GM23248 (cell line): ENCODE data around the gene ATG5. TPM values are rescaled to one million over a fixed set of nuclear protein-coding genes. Genes with fewer than 3 reads are reported as not detected.

ENCODE experiments used
- DNase-seq: peaks from one replicate; pipeline ENCODE4 v3.0.0-alpha.2; 2015
- H2AFZ ChIP-seq: fragments of 200-600 bp; sonication (generic); 2 replicates; pipeline ENCODE4 v1.6.1; 2016; ENCODE audit warnings: antibody characterized with exemption
- H3F3A ChIP-seq: fragments of 200-600 bp; sonication (generic); 2 replicates; pipeline ENCODE4 v1.6.1; 2016; ENCODE audit warnings: mild to moderate bottlenecking, antibody characterized with exemption, mixed run types; ENCODE audit not compliant: insufficient read depth
- H3K27ac ChIP-seq: fragments of 200-600 bp; sonication (generic); 2 replicates; pipeline ENCODE4 v1.5.1; 2016; ENCODE audit warnings: mild to moderate bottlenecking
- H3K27me3 ChIP-seq: fragments of 200-600 bp; sonication (generic); replicated peaks from 2 replicates; pipeline ENCODE4 v1.6.1; 2016; ENCODE audit warnings: mild to moderate bottlenecking; ENCODE audit not compliant: insufficient read depth
- H3K36me3 ChIP-seq: fragments of 200-600 bp; sonication (generic); 2 replicates; pipeline ENCODE4 v1.6.1; 2016; ENCODE audit warnings: low read depth, mild to moderate bottlenecking
- H3K4me1 ChIP-seq: fragments of 200-600 bp; sonication (generic); 2 replicates; pipeline ENCODE4 v1.6.1; 2016; ENCODE audit warnings: mild to moderate bottlenecking; ENCODE audit not compliant: insufficient read depth
- H3K4me2 ChIP-seq: fragments of 200-600 bp; sonication (generic); one replicate; pipeline ENCODE4 v1.6.1; 2016; ENCODE audit warnings: mild to moderate bottlenecking; ENCODE audit not compliant: unreplicated experiment
- H3K4me3 ChIP-seq: fragments of 200-600 bp; sonication (generic); 2 replicates; pipeline ENCODE4 v1.5.1; 2016; ENCODE audit warnings: mild to moderate bottlenecking
- H3K79me2 ChIP-seq: fragments of 200-600 bp; sonication (generic); 2 replicates; pipeline ENCODE4 v1.6.1; 2016; ENCODE audit warnings: mild to moderate bottlenecking; ENCODE audit not compliant: insufficient read depth
- H3K9ac ChIP-seq: fragments of 200-600 bp; sonication (generic); 2 replicates; pipeline ENCODE4 v1.6.1; 2016; ENCODE audit warnings: mild to moderate bottlenecking
- H3K9me2 ChIP-seq: fragments of 200-600 bp; sonication (generic); 2 replicates; pipeline ENCODE4 v1.6.1; 2016; ENCODE audit warnings: mixed run types, mild to moderate bottlenecking, moderate library complexity; ENCODE audit not compliant: insufficient read depth
- H3K9me3 ChIP-seq: fragments of 200-600 bp; sonication (generic); one replicate; pipeline ENCODE4 v1.6.1; 2017; ENCODE audit warnings: low read depth
- H4K20me1 ChIP-seq: fragments of 200-600 bp; sonication (generic); 2 replicates; pipeline ENCODE4 v1.6.0; 2016; ENCODE audit not compliant: insufficient read depth
- EZH2 ChIP-seq: fragments of 200-600 bp; sonication (generic); IDR thresholded peaks from 2 replicates; pipeline ENCODE4 v1.6.1; 2018; ENCODE audit warnings: antibody characterized with exemption, mild to moderate bottlenecking; ENCODE audit not compliant: insufficient read depth, poor library complexity, severe bottlenecking
- EZH2phosphoT487 ChIP-seq: fragments of 200-600 bp; sonication (generic); IDR thresholded peaks from 2 replicates; pipeline ENCODE4 v1.6.1; 2018; ENCODE audit warnings: antibody characterized with exemption, moderate library complexity, mild to moderate bottlenecking, low read depth; ENCODE audit not compliant: insufficient read depth
- WGBS, 2 experiments: methylation state at CpG; one replicate each; pipeline ENCODE4 v1.1.6; 2015 to 2017; ENCODE audit warnings: low lambda C conversion rate in 2 of 2, low coverage in 1 of 2; ENCODE audit errors: missing lambda C conversion rate in 2 of 2; 5-methylcytosine and 5-hydroxymethylcytosine counted together
- in situ Hi-C: fragments of 300-500 bp; cut with MboI; formaldehyde crosslinking; loops from 2 replicates; pipeline ENCODE4 v1.15.0; 2020
- polyA plus RNA-seq: library from polyadenylated mRNA; unstranded; fragments of >200 nt; fragmentation: Nextera tagmentation; extraction: Ambion mirVana; gene quantifications from 2 replicates; pipeline ENCODE4 v1.2.1, GENCODE V29; 2016
- total RNA-seq: library from RNA; depleted of rRNA; stranded (reverse); fragments of >200 nt; shearing (Covaris generic); gene quantifications from 2 replicates; pipeline ENCODE4 v1.2.3, GENCODE V29; 2014

Gene ATG5
- total and polyA plus RNA-seq, 2 experiments from 2014 or later, result 39.4 to 44.2 TPM

- Histone ChIP-seq H2AFZ (no peak overlapping the region), H3K79me2 (no peaks in the 10 kb centered on the region), H3K4me1 (peaks cover 45% of the 10 kb centered on the region), H3K27me3 (no peaks in the 10 kb centered on the region), H3K4me2 (no peak overlapping the region), H3K36me3 (peaks cover 6% of the 10 kb centered on the region; the same call in 1 of the 2 replicates), H3K4me3 (no peak overlapping the region), H3F3A (peaks cover 39% of the 10 kb centered on the region), H3K27ac (no peak overlapping the region), H4K20me1 (no peaks in the 10 kb centered on the region), H3K9me3 (no peaks in the 10 kb centered on the region), H3K9me2 (no peaks in the 10 kb centered on the region; the same call in 1 of the 2 replicates), H3K9ac (no peak overlapping the region)
- TF ChIP-seq EZH2phosphoT487, result no peak
- TF ChIP-seq EZH2, result no peak
- in situ Hi-C loops, result no loop called here
- DNase-seq, result no peak
- WGBS, 2 experiments, result 97 to 98% methylated on average over 2 of the region's 2 CpGs
These were observed 139.9 kb downstream of the ATG5 start for GRCh38 chr6:106185615-106186014.

DNA sequence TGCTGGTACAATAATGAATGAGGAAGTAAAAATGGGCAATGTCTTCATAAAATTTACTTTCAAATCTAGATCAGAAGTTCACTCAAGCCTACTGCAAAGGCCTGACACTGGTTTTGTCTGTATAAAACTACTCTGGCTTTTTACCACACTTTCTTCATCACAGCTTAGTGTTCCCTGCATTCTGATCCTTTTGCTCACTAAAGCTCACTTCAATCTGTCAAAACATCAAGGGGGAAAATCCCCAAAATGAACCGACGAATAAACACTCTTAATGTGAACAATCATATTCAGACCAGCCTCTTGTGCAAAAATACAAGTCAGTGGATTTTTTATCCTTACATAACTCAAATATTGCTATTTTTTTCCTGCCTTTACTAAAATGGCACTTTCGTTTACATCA lies 140.9 kb downstream of the ATG5 start:
- 95 to 99% methylated on average over 3 of the region's 3 CpGs for whole genome bisulfite sequencing, 2 experiments
- no peaks in the 10 kb centered on the region for H3K9me3 ChIP-seq
- DNase-seq, result no peak

GRCh38 chr6:106183430-106183829 lies 142.1 kb downstream of the ATG5 start:
- no peak overlapping the region for H3K4me3 ChIP-seq
- WGBS, 2 experiments, result 96 to 100% methylated on average over 1 of the region's 1 CpG
- H3K27me3 ChIP-seq, result no peaks in the 10 kb centered on the region
- no peak overlapping the region for H2AFZ ChIP-seq
- peaks cover 37% of the 10 kb centered on the region for H3F3A ChIP-seq
- in situ Hi-C loops, result no loop called here
- no peak overlapping the region for H3K4me2 ChIP-seq
- DNase-seq, result no peak
- peaks cover 6% of the 10 kb centered on the region; the same call in 1 of the 2 replicates for H3K36me3 ChIP-seq
- H3K79me2 ChIP-seq, result no peaks in the 10 kb centered on the region
- peaks cover 41% of the 10 kb centered on the region for H3K4me1 ChIP-seq
- no peak overlapping the region for H3K27ac ChIP-seq
- H4K20me1 ChIP-seq, result no peaks in the 10 kb centered on the region
- H3K9me3 ChIP-seq, result no peaks in the 10 kb centered on the region
- no peak overlapping the region for H3K9ac ChIP-seq
- TF ChIP-seq EZH2, result no peak
- TF ChIP-seq EZH2phosphoT487, result no peak
- H3K9me2 ChIP-seq, result no peaks in the 10 kb centered on the region; the same call in 1 of the 2 replicates

More for the DNA sequence above, 140.9 kb downstream of the ATG5 start:
- Histone ChIP-seq H3K27ac (no peak overlapping the region), H3K27me3 (no peaks in the 10 kb centered on the region), H3F3A (peaks cover 39% of the 10 kb centered on the region), H3K9ac (no peak overlapping the region), H3K4me3 (no peak overlapping the region), H3K79me2 (no peaks in the 10 kb centered on the region), H3K4me2 (no peak overlapping the region), H3K36me3 (peaks cover 6% of the 10 kb centered on the region; the same call in 1 of the 2 replicates), H3K4me1 (peaks cover 45% of the 10 kb centered on the region), H3K9me2 (no peaks in the 10 kb centered on the region; the same call in 1 of the 2 replicates), H2AFZ (no peak overlapping the region), H4K20me1 (no peaks in the 10 kb centered on the region)
- TF ChIP-seq EZH2phosphoT487 (no peak), EZH2 (no peak)
- in situ Hi-C loops, result no loop called here

- Histone ChIP-seq H3K27me3 (no peaks in the 10 kb centered on the region), H3K4me2 (peak overlapping the region; percentile 27), H3K9me3 (no peaks in the 10 kb centered on the region), H2AFZ (no peak overlapping the region), H3K27ac (peak overlapping the region; percentile 68), H4K20me1 (no peaks in the 10 kb centered on the region), H3K9me2 (no peaks in the 10 kb centered on the region; the same call in 1 of the 2 replicates), H3K9ac (no peak overlapping the region), H3K36me3 (peaks cover 6% of the 10 kb centered on the region; the same call in 1 of the 2 replicates), H3K79me2 (no peaks in the 10 kb centered on the region), H3F3A (peaks cover 28% of the 10 kb centered on the region), H3K4me1 (peaks cover 31% of the 10 kb centered on the region), H3K4me3 (no peak overlapping the region)
- WGBS, 2 experiments, result 97 to 98% methylated on average over 5 of the region's 5 CpGs
- no peak for DNase-seq
- TF ChIP-seq EZH2, result no peak
- TF ChIP-seq EZH2phosphoT487, result no peak
- in situ Hi-C loops, result no loop called here
These were observed 143.1 kb downstream of the ATG5 start for GRCh38 chr6:106182455-106182854.
